GM12892 (cell line): ENCODE data around the gene VSTM2B.

ENCODE experiments used
- POLR2A ChIP-seq: IDR thresholded peaks from 2 replicates; pipeline ENCODE4 v1.6.1; 2011; ENCODE audit warnings: low read depth, low read length, control low read depth
- POLR2AphosphoS5 ChIP-seq: IDR thresholded peaks from 2 replicates; pipeline ENCODE4 v1.6.1; 2011; ENCODE audit warnings: low read depth, low read length, control low read depth
- TAF1 ChIP-seq: IDR thresholded peaks from 2 replicates; pipeline ENCODE4 v1.6.1; 2011; ENCODE audit warnings: low read depth, mild to moderate bottlenecking, control low read depth, low read length, borderline replicate concordance

- TF ChIP-seq POLR2A: peak; percentile 98
- peak; percentile 94 for TF ChIP-seq POLR2AphosphoS5
- TF ChIP-seq TAF1: peak; percentile 85
Measured at GRCh38 chr19:29605653-29606419, 80.0 kb downstream of the VSTM2B start, which contains the start of gene POP4.
